Stimulated activated CD8-positive, alpha-beta memory T cell treated with anti-CD3 and anti-CD28 coated beads, Interleukin-4, amount 100 ng/mL, for 48 hours (primary cell): ENCODE results near the gene RAI14.
"Not testable (repeated sequence)": the region's sequence is repeated elsewhere in the genome, so short reads cannot be mapped to it uniquely, and the experiment has no call there.

ENCODE experiments used
- DNase-seq: peaks from one replicate; pipeline ENCODE4 v3.0.0-alpha.2; 2020

The RAI14 gene

GRCh38 chr5:34775886-34776285 is 119.8 kb downstream of the RAI14 start:
- no peak for DNase-seq

DNA sequence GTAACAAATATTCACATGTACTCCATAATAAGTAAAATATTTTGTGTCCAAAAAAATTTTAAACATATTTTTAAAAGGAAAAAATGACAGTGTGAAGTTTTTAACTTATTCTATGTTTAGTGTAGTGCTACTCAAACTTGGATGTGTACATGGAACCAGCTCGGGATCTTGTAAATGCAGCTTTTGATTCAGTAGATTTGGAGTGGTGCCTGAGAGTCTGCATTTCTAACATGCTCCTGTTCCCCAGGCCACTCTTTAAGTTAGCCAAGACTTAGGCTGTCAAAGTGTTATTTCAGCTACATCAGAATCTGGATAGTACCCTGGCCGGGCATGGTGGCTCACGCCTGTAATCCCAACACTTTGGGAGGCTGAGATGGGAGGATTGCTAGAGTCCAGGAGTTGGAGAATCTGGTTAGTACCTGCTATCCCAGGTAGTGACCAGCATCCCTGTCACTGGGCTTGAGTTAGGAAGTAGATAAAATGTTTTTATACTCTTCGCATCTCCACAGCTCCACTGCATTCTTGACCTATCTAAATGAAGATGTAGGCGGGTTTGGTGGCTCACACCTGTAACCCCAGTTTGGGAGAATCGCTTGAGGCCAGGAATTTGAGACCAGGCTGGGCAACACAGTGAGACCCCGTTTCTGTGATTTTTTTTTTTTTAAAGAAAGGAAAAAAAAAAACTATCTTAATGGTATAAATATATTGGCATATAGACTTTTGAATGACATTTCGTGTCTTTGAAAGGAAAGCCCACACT is 122.1 kb downstream of the RAI14 start:
- DNase-seq, result no peak

GRCh38 chr5:34783892-34784291 is 127.8 kb downstream of the RAI14 start:
- not testable (repeated sequence) for DNase-seq

- no peak for DNase-seq
These were observed 130.9 kb downstream of the RAI14 start for GRCh38 chr5:34787035-34787434.

DNA sequence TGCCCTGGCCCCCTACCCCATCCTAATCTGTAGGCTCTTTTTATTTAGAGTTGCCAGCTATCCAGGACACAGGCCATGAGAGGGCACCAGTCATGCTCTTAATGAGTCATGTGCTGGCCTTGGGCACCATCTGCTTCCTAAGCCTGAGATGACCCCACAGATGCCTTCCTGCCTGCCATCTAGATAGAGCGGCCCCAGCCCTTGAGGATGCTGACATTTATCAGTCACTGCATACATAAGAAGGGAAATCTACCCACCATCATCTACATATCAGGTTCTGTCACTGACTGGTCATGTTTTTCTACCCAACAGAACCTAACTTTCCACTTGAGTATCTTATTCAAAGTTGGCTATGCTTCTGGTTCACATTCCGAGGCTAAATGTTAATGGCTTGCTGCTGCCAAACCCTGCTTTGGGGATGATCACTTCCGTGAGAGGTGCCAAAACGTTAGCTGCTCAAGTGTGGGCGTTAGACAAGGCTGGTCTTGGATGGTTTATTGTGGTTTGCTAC is 132.9 kb downstream of the RAI14 start:
- no peak for DNase-seq

DNA sequence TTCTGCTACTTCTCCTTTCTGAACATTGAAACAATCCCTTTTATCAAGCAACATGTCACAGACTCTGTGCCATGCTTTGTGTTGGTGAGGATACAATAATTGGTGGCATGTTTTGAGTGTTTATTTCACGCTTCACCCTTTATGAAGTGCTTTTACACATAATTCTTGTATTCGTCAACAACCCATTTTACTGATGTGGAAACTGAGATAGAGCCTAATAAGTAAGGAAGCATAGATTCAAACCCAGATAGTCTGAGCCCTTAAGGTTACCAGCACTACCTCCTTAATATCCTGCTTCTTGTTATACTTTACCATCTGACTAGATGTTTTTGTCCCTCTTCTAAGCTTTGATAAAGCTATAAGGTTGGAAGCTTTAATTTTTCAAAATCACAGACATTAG is 133.5 kb downstream of the RAI14 start:
- DNase-seq, result no peak

DNA sequence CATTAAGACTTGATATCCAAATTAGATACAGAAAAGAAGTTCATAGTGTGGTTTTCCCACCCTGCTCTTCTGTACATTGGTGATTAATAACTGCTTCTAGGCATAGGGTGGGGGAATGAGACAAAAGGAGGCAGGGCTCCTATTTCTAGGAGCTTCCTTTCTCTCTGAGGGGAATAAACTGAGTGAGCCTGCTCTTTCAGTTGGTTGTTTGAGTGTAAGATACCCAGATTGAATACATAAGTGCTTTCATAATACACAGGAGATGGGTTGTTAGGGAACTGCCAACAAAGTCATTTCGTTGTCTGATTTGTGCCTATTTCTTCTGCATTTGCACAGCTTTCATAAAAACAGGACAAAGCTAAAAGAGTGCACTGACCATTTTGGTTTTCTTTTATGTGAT is 133.9 kb downstream of the RAI14 start:
- no peak for DNase-seq

DNA sequence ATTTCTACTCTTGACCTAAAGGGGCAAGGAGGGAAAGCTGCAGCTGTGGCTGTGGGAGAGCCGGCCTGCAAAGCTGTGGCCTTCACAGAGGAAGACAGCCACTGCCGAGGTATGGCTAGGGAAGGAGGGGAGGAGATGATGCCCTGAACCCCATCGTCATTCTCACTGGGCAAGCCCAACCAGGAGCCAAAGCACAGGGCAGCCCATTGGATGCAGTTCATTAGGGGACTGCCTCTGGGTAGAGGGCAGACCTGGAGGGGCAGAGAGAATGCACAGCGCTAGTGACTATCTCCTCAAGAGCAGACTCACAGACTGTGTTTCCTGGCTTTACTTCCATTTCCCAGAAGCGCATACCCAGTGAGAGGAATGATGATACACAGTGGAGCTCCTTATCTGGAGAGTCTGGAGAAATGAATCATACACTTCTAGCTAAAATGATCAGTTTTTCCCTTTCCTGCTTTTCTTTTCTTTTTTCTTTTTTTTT is 135.7 kb downstream of the RAI14 start:
- DNase-seq, result no peak

DNA sequence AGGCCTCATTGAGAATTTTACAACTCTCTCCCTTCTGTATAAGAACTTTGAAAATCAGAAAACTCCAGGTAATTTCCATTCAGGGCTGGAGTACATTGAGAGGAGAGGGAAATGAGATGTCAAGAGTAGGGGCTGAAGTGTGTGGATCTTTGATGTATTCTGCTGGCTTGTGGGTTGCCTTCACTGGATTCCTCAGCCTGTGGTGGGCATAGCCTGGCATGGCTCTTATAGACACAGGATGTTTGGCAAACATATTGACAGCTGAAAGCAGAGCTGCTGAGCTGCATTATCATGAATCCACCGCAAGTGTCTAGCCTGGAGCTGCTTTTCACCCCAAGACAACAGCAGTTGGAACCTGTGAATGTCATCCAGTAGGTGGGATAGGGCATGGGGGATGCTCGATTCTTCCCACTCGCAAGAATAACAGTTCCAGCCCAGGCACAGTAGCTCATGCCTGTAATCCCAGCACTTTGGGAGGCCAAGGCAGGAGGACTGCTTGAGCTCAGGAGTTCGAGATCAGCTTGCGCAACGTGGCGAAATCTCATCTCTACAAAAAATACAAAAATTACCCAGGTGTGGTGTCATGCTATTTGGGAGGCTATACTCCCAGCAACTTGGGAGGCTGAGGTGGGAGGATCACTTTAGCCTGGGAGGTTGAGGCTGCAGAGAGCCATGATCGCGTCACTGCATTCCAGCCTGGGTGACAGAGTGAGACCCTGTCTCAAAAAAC is 146.9 kb downstream of the RAI14 start:
- no peak for DNase-seq

DNA sequence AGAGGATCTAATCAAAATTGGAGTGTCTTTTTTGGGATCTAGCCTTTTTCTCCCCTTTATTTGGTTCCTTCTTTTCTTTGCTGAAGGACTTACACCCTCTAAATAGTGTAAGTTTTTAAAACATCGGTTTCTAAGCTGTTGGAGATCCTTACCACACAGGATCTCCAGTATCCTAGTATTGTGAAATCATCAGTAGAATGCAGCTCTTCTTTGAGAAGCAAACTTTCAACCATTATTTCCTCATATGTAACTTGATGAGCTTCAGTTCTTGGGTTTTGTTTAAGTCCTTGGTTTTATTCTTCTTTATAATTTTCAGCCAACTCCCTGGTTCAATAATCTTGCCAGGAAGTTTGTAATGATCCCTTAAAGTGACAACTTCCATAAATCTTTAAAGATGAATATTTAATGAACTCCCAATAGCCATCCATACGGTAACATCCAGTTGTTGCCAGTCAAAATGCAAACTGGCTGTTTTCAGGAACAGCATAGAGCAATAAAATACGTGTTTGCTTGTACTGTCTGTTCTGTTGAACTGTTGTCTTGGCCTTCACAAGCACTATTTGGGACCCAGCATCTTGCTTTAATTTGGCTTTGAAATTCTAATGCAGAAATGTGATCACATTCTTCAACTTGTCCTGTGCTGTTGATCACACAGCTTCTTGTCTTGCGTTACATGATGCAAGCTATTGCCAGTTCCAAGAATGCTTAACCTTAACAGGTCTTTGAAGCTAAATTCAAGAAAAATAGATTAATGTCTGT is 148.0 kb downstream of the RAI14 start:
- no peak for DNase-seq

GRCh38 chr5:34804913-34805312 is 148.8 kb downstream of the RAI14 start:
- DNase-seq, result no peak

DNA sequence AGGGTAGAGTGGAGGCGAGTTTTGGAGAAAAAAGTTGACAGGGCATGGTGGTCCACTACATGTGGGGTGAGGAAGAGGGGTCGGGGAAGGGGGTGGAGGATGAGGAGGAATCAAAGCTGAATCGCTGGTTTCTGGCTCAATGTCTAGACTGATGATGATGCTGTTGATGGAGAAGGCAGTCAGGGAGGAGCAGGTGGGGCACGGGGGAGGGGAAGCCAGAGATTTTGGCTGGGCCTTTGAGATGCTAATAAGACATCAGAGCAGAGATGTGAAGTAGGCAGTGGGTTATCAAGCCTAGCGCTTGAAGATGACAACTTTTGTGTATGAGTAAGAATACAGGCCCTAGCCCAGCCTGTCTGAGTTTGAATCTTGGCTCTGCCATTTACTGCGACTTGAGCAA is 150.4 kb downstream of the RAI14 start:
- no peak for DNase-seq

- DNase-seq, result no peak
These were observed 155.6 kb downstream of the RAI14 start for GRCh38 chr5:34811706-34812105.

GRCh38 chr5:34813509-34813908 is 157.4 kb downstream of the RAI14 start:
- DNase-seq, result no peak

GRCh38 chr5:34817558-34818351 is 161.6 kb downstream of the RAI14 start:
- no peak for DNase-seq

DNA sequence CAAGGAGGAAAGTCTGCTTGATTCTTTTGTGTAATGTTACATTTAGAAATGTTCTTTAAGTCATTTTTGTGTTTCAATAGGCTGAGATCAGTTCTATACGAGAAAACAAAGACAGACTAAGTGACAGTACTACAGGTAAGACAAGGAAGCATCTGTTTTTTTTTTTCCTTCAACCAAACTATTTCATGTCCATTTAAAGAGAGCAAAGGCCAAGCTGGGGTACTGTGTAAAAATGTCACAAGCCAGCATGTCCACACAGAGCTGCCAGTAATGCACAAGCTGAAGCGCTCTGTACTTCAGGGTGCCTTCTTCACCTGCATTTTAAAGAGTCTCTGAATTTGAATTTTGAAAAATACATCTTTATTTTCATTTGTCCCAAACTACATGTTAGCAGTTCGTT is 162.6 kb downstream of the RAI14 start:
- DNase-seq, result no peak

DNA sequence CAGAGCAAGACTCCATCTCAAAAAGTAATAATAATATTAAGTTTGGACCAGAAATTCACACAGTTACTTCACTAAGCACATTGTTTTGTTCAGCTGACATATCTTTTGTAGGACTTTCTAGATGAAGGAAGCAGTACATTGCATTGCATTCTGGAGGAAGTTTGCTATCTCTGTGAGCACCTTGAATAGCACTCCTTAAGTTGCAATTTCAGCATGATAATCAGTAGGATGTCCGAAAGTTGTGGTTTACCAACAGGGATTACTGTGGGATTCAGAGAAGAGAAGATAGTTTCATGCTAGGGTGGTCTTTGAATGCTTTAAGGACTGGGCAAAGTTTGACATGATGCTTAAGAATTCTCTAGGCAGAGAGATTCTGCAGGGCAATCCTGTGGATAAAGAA is 164.5 kb downstream of the RAI14 start:
- no peak for DNase-seq

DNA sequence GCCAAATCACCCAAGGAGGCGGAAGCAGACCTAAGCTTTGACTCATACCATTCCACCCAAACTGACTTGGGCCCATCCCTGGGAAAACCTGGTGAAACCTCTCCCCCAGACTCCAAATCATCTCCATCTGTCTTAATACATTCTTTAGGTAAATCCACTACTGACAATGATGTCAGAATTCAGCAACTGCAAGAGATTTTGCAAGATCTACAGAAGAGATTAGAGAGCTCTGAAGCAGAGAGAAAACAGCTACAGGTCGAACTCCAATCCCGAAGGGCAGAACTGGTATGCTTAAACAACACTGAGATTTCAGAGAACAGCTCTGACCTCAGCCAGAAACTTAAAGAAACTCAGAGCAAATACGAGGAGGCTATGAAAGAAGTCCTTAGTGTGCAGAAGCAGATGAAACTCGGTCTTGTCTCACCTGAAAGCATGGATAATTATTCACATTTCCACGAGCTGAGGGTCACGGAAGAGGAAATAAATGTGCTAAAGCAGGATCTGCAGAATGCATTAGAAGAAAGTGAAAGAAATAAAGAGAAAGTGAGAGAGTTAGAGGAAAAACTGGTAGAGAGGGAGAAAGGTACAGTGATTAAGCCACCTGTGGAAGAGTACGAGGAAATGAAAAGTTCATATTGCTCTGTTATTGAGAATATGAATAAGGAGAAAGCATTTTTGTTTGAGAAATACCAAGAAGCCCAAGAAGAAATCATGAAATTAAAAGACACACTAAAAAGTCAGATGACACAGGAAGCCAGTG is 167.0 kb downstream of the RAI14 start:
- DNase-seq, result no peak

DNA sequence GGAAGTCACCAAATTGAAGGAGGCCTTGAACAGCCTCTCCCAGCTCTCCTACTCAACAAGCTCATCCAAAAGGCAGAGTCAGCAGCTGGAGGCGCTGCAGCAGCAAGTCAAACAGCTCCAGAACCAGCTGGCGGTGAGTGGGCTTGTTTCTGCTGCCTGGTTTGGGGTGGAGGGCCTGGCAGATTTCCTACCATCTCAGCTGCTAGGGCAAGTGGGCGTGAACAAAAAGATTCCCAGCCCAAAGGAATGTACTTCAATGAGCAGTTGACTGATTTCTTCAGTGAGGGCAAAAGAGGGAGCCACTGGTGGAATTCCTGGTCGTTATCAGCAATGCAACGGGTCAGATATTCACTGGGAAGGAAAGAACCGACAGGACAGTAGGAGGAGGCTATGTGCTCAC is 170.2 kb downstream of the RAI14 start:
- DNase-seq, result no peak

- no peak for DNase-seq
These were observed 171.7 kb downstream of the RAI14 start for GRCh38 chr5:34827588-34828506.

DNA sequence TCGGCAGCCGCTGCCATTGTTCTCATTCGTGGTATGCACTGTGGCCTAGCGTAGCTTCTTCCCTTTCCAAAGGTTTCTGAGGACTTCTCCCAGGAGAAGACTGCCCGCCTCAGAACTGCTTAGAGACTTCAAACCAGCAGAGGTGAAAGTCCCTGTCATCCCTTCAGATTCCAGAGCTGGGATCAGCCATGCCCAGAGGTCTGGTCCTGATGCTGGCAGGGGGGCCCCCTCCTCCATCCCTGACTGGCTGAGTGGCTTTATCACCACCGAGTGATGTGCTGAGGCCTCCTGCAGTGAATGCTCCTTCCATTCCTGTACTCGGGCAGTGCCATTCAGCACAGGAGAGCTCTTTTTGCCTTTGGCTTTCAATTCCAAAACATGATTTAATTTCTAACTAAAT is 174.7 kb downstream of the RAI14 start:
- not testable (repeated sequence) for DNase-seq
